ENCODE measurements around the gene TXNRD1.
"Not testable (repeated sequence)": the region's sequence is repeated elsewhere in the genome, so short reads cannot be mapped to it uniquely, and the experiment has no call there.

Gene TXNRD1

DNA sequence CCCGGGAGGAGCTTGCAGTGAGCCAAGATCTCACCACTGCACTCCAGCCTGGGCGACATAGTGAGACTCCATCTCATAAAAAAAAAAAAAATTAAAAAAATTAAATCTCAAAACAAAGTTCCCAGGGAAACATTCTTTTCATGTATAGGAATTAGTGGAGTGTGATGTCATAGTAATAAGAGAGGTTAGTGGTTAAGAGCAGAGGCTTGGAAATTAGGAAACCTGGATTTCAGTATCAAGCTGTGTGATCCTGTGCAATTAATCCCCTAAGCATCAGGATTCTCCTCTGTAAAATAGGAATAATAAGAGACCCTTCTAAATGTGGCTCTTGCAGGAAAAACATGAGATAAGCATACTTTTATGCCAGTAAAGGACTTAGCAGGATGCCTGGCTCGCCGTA lies 3.1 kb upstream of the TXNRD1 start:
- no peaks in the 10 kb centered on the region for H3K27me3 ChIP-seq (ENCODE audit: low read depth)
- no peaks in the 10 kb centered on the region for H3K9me3 ChIP-seq
- in situ Hi-C loops (cut with MboI; ENCODE audit: low sequenced_read_pairs) = loop anchor here (25.0 kb wide), 1 partner anchor 1175 kb away; no protein-coding TSS in a partner anchor
- peaks cover 7% of the 10 kb centered on the region for H3K4me1 ChIP-seq
- no peaks in the 10 kb centered on the region for H3K36me3 ChIP-seq (replicated peaks)
- no peak overlapping the region for H3K4me3 ChIP-seq
- no peak for DNase-seq (ENCODE audit: low spot score in 2 of 2)

GRCh38 chr12:104213952-104214351 lies 1.6 kb upstream of the TXNRD1 start:
- H3K4me1 ChIP-seq = peaks cover 7% of the 10 kb centered on the region
- no peaks in the 10 kb centered on the region for H3K36me3 ChIP-seq (replicated peaks)
- no peak for DNase-seq (ENCODE audit: low spot score in 2 of 2)
- H3K4me3 ChIP-seq = no peak overlapping the region
- no peaks in the 10 kb centered on the region for H3K27me3 ChIP-seq (ENCODE audit: low read depth)
- in situ Hi-C loops (cut with MboI; ENCODE audit: low sequenced_read_pairs) = loop anchor here (25.0 kb wide), 1 partner anchor 1173 kb away; no protein-coding TSS in a partner anchor
- H3K9me3 ChIP-seq = no peaks in the 10 kb centered on the region

GRCh38 chr12:104216521-104216924 lies 944 bp downstream of the TXNRD1 start:
- H3K36me3 ChIP-seq (replicated peaks) = no peaks in the 10 kb centered on the region
- H3K4me1 ChIP-seq = peaks cover 21% of the 10 kb centered on the region
- in situ Hi-C loops (cut with MboI; ENCODE audit: low sequenced_read_pairs) = loop anchor here (25.0 kb wide), 1 partner anchor 1171 kb away; no protein-coding TSS in a partner anchor
- no peak for DNase-seq (ENCODE audit: low spot score in 2 of 2)
- no peaks in the 10 kb centered on the region for H3K27me3 ChIP-seq (ENCODE audit: low read depth)
- H3K4me3 ChIP-seq = peak overlapping the region; percentile 44; the same call in 1 of the 2 replicates
- H3K9me3 ChIP-seq = no peaks in the 10 kb centered on the region

- not testable (repeated sequence) for H3K9me3 ChIP-seq; DNase-seq (ENCODE audit: low spot score in 2 of 2); H3K27me3 ChIP-seq (ENCODE audit: low read depth); H3K36me3 ChIP-seq (replicated peaks); H3K4me3 ChIP-seq
- peaks cover 27% of the 10 kb centered on the region for H3K4me1 ChIP-seq
- in situ Hi-C loops (cut with MboI; ENCODE audit: low sequenced_read_pairs) = loop anchor here (25.0 kb wide), 1 partner anchor 1169 kb away; no protein-coding TSS in a partner anchor
Observed at GRCh38 chr12:104218506-104218905, 2.9 kb downstream of the TXNRD1 start.

DNA sequence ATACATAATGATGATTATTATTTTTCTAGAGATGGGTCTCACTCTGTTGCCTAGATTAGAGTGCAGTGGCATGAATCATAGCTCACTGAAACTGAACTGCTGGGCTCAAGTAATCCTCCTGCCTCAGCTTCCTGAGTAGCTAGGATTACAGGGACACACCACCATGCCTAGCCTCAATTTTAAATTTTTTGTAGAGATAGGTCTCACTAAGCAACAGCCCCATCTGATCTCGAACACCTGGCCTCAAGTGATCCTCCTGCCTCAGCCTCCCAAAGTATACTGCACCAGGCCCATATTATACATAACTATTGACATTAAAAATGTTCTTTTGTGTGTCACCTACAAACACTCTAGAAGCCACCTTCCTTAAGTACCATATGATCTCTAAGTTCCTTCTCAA lies 3.4 kb downstream of the TXNRD1 start:
- H3K4me1 ChIP-seq = peaks cover 27% of the 10 kb centered on the region
- in situ Hi-C loops (cut with MboI; ENCODE audit: low sequenced_read_pairs) = loop anchor here (25.0 kb wide), 1 partner anchor 1168 kb away; no protein-coding TSS in a partner anchor
- no peaks in the 10 kb centered on the region for H3K9me3 ChIP-seq
- DNase-seq (ENCODE audit: low spot score in 2 of 2) = no peak
- no peaks in the 10 kb centered on the region for H3K36me3 ChIP-seq (replicated peaks)
- H3K27me3 ChIP-seq (ENCODE audit: low read depth) = no peaks in the 10 kb centered on the region
- no peak overlapping the region for H3K4me3 ChIP-seq

- H3K4me1 ChIP-seq = peaks cover 27% of the 10 kb centered on the region
- no peaks in the 10 kb centered on the region for H3K9me3 ChIP-seq
- H3K36me3 ChIP-seq (replicated peaks) = no peaks in the 10 kb centered on the region
- H3K27me3 ChIP-seq (ENCODE audit: low read depth) = no peaks in the 10 kb centered on the region
- in situ Hi-C loops (cut with MboI; ENCODE audit: low sequenced_read_pairs) = loop anchor here (25.0 kb wide), 1 partner anchor 1168 kb away; no protein-coding TSS in a partner anchor
- peak in 1 of 2 experiments; percentile 68 for DNase-seq (ENCODE audit: low spot score in 2 of 2)
- H3K4me3 ChIP-seq = no peak overlapping the region
Observed at GRCh38 chr12:104219361-104219892, 3.8 kb downstream of the TXNRD1 start.

DNA sequence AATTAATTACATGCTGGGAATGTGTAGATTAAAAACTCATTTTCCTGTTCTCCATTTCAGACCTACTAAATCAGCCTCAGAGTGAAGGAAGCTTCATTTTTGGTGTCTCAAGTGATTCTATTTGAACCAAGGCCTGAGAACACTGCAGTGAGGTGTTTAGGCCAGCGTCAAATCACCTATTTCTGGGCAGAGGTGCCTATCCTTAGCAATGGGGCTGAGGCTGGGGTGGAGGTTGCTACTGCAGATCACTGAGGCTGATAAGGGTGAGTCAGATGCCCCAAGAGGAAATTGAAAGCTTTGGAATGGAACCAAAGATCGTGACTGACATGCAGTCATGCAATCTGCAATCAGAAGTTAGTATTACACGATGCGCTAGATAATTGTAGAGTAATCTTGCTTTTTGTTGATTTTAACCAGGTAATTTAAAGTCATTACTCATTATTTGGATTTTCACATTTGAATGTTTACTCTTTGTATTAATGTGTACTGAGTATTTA lies 4.4 kb downstream of the TXNRD1 start:
- Histone ChIP-seq H3K4me3 (no peak overlapping the region), H3K36me3 (replicated peaks) (no peaks in the 10 kb centered on the region), H3K4me1 (peaks cover 27% of the 10 kb centered on the region), H3K9me3 (no peaks in the 10 kb centered on the region), H3K27me3 (ENCODE audit: low read depth) (no peaks in the 10 kb centered on the region)
- peak; percentile 48 to 50 for DNase-seq (ENCODE audit: low spot score in 2 of 2)
- in situ Hi-C loops (cut with MboI; ENCODE audit: low sequenced_read_pairs) = loop anchor here (25.0 kb wide), 1 partner anchor 1167 kb away; no protein-coding TSS in a partner anchor

DNA sequence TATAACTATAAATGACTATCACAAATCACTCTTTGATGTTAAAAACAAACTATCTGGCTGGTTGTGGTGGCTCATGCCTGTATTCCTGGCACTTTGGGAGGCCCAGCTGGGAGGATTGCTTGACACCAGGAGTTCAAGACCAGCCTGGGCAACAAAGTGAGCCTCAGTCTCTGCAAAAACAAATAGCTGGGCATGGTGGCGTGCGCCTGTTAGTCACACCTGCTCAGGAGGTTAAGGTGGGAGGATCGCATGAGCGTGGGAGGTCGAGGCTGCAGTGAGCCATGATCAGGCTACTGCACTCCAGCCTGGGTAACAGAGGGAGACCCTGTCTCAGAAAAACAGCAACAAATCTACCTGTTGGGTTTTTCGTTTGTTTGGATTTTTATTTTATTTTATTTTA lies 5.4 kb downstream of the TXNRD1 start:
- no peaks in the 10 kb centered on the region for H3K36me3 ChIP-seq (replicated peaks)

DNA sequence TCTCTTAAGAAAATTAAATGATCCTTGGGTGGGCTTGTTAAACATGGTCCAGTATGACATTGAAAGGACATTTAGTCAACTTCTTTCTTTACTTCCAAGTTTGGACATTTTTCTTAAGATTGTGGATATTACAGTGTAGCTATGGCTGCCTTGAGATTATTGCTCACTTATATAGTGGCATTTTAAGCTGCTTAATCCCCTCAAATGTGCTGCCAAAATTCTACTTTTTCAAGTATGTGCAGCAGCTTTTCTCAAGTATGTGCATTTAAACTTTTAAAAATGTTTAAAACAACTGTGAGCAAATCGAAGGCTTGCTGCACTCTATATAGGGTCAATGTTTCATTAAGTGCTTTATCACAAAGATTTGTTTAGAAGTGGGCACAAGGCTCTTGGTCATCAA lies 7.4 kb downstream of the TXNRD1 start:
- DNase-seq (ENCODE audit: low spot score in 2 of 2) = no peak
- H3K9me3 ChIP-seq = no peaks in the 10 kb centered on the region
- in situ Hi-C loops (cut with MboI; ENCODE audit: low sequenced_read_pairs) = loop anchor here (25.0 kb wide), 1 partner anchor 1164 kb away; no protein-coding TSS in a partner anchor

More for the DNA sequence above, 5.4 kb downstream of the TXNRD1 start:
- DNase-seq (ENCODE audit: low spot score in 2 of 2) = no peak
- Histone ChIP-seq H3K4me1 (peaks cover 27% of the 10 kb centered on the region), H3K9me3 (no peaks in the 10 kb centered on the region), H3K27me3 (ENCODE audit: low read depth) (no peaks in the 10 kb centered on the region), H3K4me3 (no peak overlapping the region)
- in situ Hi-C loops (cut with MboI; ENCODE audit: low sequenced_read_pairs) = loop anchor here (25.0 kb wide), 1 partner anchor 1166 kb away; no protein-coding TSS in a partner anchor

DNA sequence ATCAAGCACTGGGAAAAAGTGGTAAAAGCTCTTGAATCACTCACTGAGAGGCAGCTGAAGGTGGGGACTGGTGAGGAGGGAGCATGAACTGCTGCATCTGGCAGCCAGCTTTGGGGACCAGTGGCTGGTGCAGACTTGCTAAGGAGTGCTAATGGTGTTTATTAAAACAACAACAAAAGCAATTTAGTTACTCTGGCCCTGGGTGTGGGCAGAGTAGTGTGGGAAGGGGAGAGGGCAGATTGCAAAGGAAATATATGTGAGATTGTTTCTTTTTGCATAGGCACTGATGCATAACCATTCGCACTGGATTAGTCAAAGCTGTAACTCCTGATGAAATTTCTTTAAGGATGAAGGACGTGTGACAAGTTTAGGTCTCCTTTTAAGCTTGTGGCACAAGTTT lies 8.1 kb downstream of the TXNRD1 start:
- H3K27me3 ChIP-seq (ENCODE audit: low read depth) = no peaks in the 10 kb centered on the region
- DNase-seq (ENCODE audit: low spot score in 2 of 2) = no peak
- no peaks in the 10 kb centered on the region for H3K36me3 ChIP-seq (replicated peaks)
- H3K9me3 ChIP-seq = no peaks in the 10 kb centered on the region
- no peak overlapping the region for H3K4me3 ChIP-seq
- in situ Hi-C loops (cut with MboI; ENCODE audit: low sequenced_read_pairs) = loop anchor here (25.0 kb wide), 1 partner anchor 1164 kb away; no protein-coding TSS in a partner anchor
- peaks cover 20% of the 10 kb centered on the region for H3K4me1 ChIP-seq

More for the DNA sequence above, 7.4 kb downstream of the TXNRD1 start:
- Histone ChIP-seq H3K4me1 (peaks cover 20% of the 10 kb centered on the region), H3K27me3 (ENCODE audit: low read depth) (no peaks in the 10 kb centered on the region), H3K4me3 (no peak overlapping the region), H3K36me3 (replicated peaks) (no peaks in the 10 kb centered on the region)

- H3K27me3 ChIP-seq (ENCODE audit: low read depth) = no peaks in the 10 kb centered on the region
- no peaks in the 10 kb centered on the region for H3K36me3 ChIP-seq (replicated peaks)
- in situ Hi-C loops (cut with MboI; ENCODE audit: low sequenced_read_pairs) = no loop called here
- no peak for DNase-seq (ENCODE audit: low spot score in 2 of 2)
- H3K9me3 ChIP-seq = no peaks in the 10 kb centered on the region; the same call in 1 of the 2 replicates
- no peak overlapping the region for H3K4me3 ChIP-seq
- peaks cover 6% of the 10 kb centered on the region for H3K4me1 ChIP-seq
Observed at GRCh38 chr12:104226672-104227071, 11.1 kb downstream of the TXNRD1 start.

DNA sequence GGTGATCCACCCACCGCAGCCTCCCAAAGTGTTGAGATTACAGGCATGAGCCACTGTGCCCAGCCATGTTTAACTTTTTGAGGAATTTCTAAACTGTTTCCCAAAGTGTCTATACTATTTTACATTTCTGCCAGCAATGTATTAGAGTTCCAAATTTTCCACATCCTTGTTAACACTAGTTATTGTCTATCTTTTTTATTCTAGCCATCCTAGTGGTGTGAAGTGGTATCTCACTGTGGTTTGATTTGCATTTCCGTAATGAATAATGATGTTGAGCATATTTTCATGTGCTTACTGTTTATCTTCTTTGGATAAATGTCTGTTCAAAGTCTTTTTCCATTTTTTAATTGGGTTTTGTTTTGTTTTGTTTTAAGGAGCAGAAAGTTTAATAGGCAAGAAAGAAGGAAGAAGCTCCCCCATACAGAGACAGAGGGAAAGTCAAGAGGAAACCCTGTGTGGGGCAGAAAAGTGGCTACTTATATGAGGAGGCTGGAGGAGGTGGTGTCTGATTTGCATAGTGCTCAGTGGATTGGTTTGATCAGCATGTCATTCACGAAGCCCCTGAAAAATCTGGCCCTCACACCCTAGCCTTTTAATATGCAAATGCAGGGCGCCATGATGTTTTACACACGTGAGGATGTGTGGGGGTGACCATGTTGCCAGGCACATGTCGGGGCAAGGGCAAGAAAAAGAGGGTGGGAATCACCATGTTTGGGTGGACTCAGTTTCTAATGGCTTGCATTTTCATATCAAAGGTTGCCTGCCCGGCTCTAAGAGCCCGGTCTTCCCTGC lies 14.9 kb downstream of the TXNRD1 start:
- in situ Hi-C loops (cut with MboI; ENCODE audit: low sequenced_read_pairs) = no loop called here
- Histone ChIP-seq H3K9me3 (peaks cover 13% of the 10 kb centered on the region), H3K4me1 (no peaks in the 10 kb centered on the region), H3K27me3 (ENCODE audit: low read depth) (no peaks in the 10 kb centered on the region), H3K36me3 (replicated peaks) (no peaks in the 10 kb centered on the region), H3K4me3 (no peak overlapping the region)
- DNase-seq (ENCODE audit: low spot score in 2 of 2) = peak in 1 of 2 experiments; percentile 36

DNA sequence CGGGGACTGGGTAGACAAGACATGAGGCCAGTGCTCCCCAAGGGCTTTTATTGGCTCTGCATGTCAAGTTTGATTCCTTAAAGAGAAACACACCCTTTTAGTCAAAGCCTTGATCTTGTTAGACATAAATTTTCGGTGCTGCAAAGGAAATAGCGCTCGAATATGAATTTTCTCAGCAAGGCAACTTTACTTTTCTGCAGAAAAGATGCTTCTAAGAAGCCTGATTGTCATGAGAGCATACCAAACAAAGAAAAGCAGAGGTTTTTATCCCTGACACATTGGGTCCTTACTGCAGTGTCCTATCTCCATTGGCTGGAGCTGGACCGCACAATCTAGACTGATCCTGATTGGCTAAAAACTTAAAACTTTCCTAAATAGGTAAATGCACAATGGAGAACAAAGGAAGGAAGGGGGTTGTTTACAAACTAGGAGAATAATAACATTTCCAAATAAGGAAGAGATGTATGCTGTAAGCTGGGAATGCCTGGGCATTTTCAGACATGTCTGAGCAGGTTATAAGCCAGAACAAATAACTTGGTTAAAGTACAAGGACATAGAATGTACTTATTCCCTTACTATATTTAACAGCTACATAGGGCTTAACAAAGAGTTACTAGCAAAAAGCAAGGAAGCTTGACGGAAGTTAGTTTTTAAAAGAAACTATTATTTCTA lies 17.2 kb downstream of the TXNRD1 start:
- Histone ChIP-seq H3K4me1 (no peaks in the 10 kb centered on the region), H3K9me3 (peaks cover 22% of the 10 kb centered on the region), H3K27me3 (ENCODE audit: low read depth) (no peaks in the 10 kb centered on the region), H3K4me3 (no peak overlapping the region), H3K36me3 (replicated peaks) (no peaks in the 10 kb centered on the region)
- in situ Hi-C loops (cut with MboI; ENCODE audit: low sequenced_read_pairs) = no loop called here
- no peak for DNase-seq (ENCODE audit: low spot score in 2 of 2)

Data from HAP-1 (cell line).